NCI-H1436 (cell line): ENCODE measurements around the gene UFD1.
A peak's percentile ranks its signal among the peaks of the same experiment; 100 is the strongest.

ENCODE experiments used
- DNase-seq: peaks from one replicate; lab custom pipeline; 2025; lab: John Stamatoyannopoulos, UW

Gene UFD1

GRCh38 chr22:19478901-19479354, at the start of gene UFD1:
Gene UFD1 (minus strand): TSS chr22:19479193. CDS start chr22:19479085, 108 bp downstream.
- peak; percentile 56 for DNase-seq

GRCh38 chr22:19527861-19528417, 48.9 kb upstream of the UFD1 start:
- DNase-seq: no peak

- DNase-seq: no peak
Measured at GRCh38 chr22:19527321-19527721, 48.3 kb upstream of the UFD1 start.

GRCh38 chr22:19526702-19527111, 47.7 kb upstream of the UFD1 start:
- no peak for DNase-seq

- DNase-seq: no peak
Measured at GRCh38 chr22:19526076-19526701, 47.2 kb upstream of the UFD1 start.

- DNase-seq: no peak
Measured at GRCh38 chr22:19525666-19526065, 46.7 kb upstream of the UFD1 start.

GRCh38 chr22:19525116-19525660, 46.2 kb upstream of the UFD1 start:
- DNase-seq: no peak

GRCh38 chr22:19524170-19525115, 45.5 kb upstream of the UFD1 start, which contains the start of gene CLDN5:
Gene CLDN5 (minus strand): TSS chr22:19524410. CDS start chr22:19524255, 155 bp downstream.
- peak; percentile 6 for DNase-seq

GRCh38 chr22:19523240-19524169, 44.5 kb upstream of the UFD1 start:
- DNase-seq: no peak

GRCh38 chr22:19522881-19523239, 43.9 kb upstream of the UFD1 start:
- DNase-seq: no peak

GRCh38 chr22:19522190-19522880, 43.3 kb upstream of the UFD1 start:
- peak; percentile 19 for DNase-seq

- no peak for DNase-seq
Measured at GRCh38 chr22:19520566-19521305, 41.7 kb upstream of the UFD1 start.

GRCh38 chr22:19520007-19520406, 41.0 kb upstream of the UFD1 start:
- DNase-seq: no peak

GRCh38 chr22:19519041-19519926, 40.3 kb upstream of the UFD1 start:
- no peak for DNase-seq

GRCh38 chr22:19518635-19519034, 39.6 kb upstream of the UFD1 start:
- no peak for DNase-seq

GRCh38 chr22:19517919-19518611, 39.1 kb upstream of the UFD1 start:
- DNase-seq: no peak

- DNase-seq: no peak
Measured at GRCh38 chr22:19517171-19517500, 38.1 kb upstream of the UFD1 start.

GRCh38 chr22:19516378-19517170, 37.6 kb upstream of the UFD1 start:
- DNase-seq: no peak
